DOHH2 (cell line): ENCODE results near the gene AFG1L.

Source experiments
- H3F3A ChIP-seq: fragments of 200-600 bp; sonication (generic), shearing (Covaris generic); 2 replicates; pipeline ENCODE4 v1.6.0; 2016; ENCODE audit warnings: antibody characterized with exemption, mild to moderate bottlenecking; ENCODE audit not compliant: control insufficient read depth, insufficient read depth
- H3K27ac ChIP-seq: fragments of 200-600 bp; sonication (generic); 2 replicates; pipeline ENCODE4 v1.5.1; 2014; ENCODE audit warnings: low read depth, mild to moderate bottlenecking, low read length, moderate library complexity
- H3K27me3 ChIP-seq: fragments of 200-600 bp; sonication (generic); 2 replicates; pipeline ENCODE4 v1.6.1; 2014; ENCODE audit warnings: mild to moderate bottlenecking, low read length, mixed read lengths; ENCODE audit not compliant: control insufficient read depth
- H3K36me3 ChIP-seq: fragments of 200-600 bp; sonication (generic); 2 replicates; pipeline ENCODE4 v1.6.1; 2014; ENCODE audit warnings: mild to moderate bottlenecking, low read length, moderate library complexity, mixed read lengths; ENCODE audit not compliant: control insufficient read depth
- H3K4me1 ChIP-seq: fragments of 200-600 bp; sonication (generic); 2 replicates; pipeline ENCODE4 v1.6.1; 2014; ENCODE audit warnings: mild to moderate bottlenecking, low read length, mixed read lengths; ENCODE audit not compliant: control insufficient read depth
- H3K4me2 ChIP-seq: fragments of 200-600 bp; sonication (generic); 2 replicates; pipeline ENCODE4 v1.6.0; 2014; ENCODE audit warnings: mild to moderate bottlenecking, low read length, moderate library complexity
- H3K4me3 ChIP-seq: fragments of 200-600 bp; sonication (generic); 2 replicates; pipeline ENCODE4 v1.5.1; 2014; ENCODE audit warnings: mild to moderate bottlenecking, low read length, mixed read lengths
- H3K79me2 ChIP-seq: fragments of 200-600 bp; sonication (generic); 2 replicates; pipeline ENCODE4 v1.6.1; 2014; ENCODE audit warnings: mild to moderate bottlenecking, low read length, mixed read lengths; ENCODE audit not compliant: control insufficient read depth
- H3K9me2 ChIP-seq: fragments of 200-600 bp; sonication (generic); replicated peaks from 2 replicates; pipeline ENCODE4 v1.6.1; 2014; ENCODE audit warnings: mild to moderate bottlenecking, low read length, mixed read lengths; ENCODE audit not compliant: control insufficient read depth
- H3K9me3 ChIP-seq: fragments of 200-600 bp; sonication (generic); 2 replicates; pipeline ENCODE4 v1.6.1; 2014; ENCODE audit warnings: antibody characterized with exemption, low read length, mixed read lengths; ENCODE audit not compliant: control insufficient read depth, insufficient read depth
- H4K20me1 ChIP-seq: fragments of 200-600 bp; sonication (generic); 2 replicates; pipeline ENCODE4 v1.6.0; 2014; ENCODE audit warnings: low read depth, mild to moderate bottlenecking, antibody characterized with exemption, low read length, moderate library complexity; ENCODE audit not compliant: control insufficient read depth, insufficient read depth
- EZH2phosphoT487 ChIP-seq: fragments of 200-600 bp; sonication (generic); IDR thresholded peaks from 2 replicates; pipeline ENCODE4 v1.6.1; 2017; ENCODE audit warnings: borderline replicate concordance, mild to moderate bottlenecking, antibody characterized with exemption, low read length, moderate library complexity, mixed read lengths
- TF ChIP-seq, protein P1 (sequence below): fragments of 200-600 bp; sonication (generic); IDR thresholded peaks from one replicate; pipeline ENCODE4 v1.5.1; 2014; ENCODE audit warnings: antibody characterized with exemption, mild to moderate bottlenecking, low read depth, low read length; ENCODE audit not compliant: poor library complexity, severe bottlenecking

The AFG1L gene

DNA sequence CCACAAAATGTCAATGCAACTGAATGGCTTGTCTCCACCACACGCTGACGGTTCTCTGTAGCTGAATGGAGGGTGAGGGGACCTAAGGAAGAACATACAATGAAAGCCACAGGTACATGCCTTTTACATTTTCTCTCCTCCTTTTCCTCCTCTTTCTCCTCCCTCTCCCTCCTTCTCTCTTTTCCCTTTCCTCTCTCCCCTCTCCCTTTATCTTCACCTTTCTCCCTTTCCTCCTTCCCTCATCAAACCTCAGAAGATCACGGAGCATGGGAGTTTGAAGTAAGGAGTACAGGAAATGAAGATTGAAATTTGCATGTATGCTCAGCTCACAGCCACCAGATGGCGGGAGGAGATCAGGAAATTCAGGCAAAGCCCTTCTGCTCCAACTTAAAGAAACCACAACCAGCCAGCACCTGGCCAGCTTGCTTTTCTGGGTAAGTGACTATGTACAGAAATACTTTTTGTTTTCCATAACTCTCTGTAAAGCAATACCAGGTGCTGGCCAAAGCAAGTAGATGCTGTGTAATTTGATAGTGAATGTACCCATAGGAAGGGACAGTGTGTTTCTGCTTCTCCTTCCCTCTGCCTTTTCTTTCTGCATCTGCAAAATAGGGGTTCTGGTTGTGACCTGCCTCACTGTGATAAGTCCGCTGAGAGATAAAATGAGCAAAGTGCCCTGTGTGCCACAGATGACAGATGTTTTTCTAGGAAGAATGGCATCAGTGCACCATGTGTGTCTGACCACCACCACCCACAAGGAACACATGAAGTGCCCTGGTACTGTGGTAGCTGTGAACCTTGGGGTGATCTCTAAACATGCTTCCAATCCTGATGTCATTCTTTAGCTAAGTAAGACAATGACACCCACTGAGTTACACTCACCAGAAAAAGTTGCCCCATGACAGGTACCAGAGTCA lies 247.2 kb downstream of the AFG1L start:
- Histone ChIP-seq H3K36me3 (no peaks in the 10 kb centered on the region), H3K27ac (no peak overlapping the region), H3K4me1 (peaks cover 13% of the 10 kb centered on the region), H3K79me2 (no peaks in the 10 kb centered on the region), H3K9me3 (no peaks in the 10 kb centered on the region; the same call in 1 of the 2 replicates), H3K27me3 (no peaks in the 10 kb centered on the region), H3K4me2 (peak overlapping the region; percentile 34), H4K20me1 (no peaks in the 10 kb centered on the region), H3K4me3 (peak overlapping the region; percentile 4), H3K9me2 (no peaks in the 10 kb centered on the region), H3F3A (no peaks in the 10 kb centered on the region)
- TF ChIP-seq EZH2phosphoT487 = no peak
- TF ChIP-seq, protein P1, sequence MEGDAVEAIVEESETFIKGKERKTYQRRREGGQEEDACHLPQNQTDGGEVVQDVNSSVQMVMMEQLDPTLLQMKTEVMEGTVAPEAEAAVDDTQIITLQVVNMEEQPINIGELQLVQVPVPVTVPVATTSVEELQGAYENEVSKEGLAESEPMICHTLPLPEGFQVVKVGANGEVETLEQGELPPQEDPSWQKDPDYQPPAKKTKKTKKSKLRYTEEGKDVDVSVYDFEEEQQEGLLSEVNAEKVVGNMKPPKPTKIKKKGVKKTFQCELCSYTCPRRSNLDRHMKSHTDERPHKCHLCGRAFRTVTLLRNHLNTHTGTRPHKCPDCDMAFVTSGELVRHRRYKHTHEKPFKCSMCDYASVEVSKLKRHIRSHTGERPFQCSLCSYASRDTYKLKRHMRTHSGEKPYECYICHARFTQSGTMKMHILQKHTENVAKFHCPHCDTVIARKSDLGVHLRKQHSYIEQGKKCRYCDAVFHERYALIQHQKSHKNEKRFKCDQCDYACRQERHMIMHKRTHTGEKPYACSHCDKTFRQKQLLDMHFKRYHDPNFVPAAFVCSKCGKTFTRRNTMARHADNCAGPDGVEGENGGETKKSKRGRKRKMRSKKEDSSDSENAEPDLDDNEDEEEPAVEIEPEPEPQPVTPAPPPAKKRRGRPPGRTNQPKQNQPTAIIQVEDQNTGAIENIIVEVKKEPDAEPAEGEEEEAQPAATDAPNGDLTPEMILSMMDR = peak; percentile 89

DNA sequence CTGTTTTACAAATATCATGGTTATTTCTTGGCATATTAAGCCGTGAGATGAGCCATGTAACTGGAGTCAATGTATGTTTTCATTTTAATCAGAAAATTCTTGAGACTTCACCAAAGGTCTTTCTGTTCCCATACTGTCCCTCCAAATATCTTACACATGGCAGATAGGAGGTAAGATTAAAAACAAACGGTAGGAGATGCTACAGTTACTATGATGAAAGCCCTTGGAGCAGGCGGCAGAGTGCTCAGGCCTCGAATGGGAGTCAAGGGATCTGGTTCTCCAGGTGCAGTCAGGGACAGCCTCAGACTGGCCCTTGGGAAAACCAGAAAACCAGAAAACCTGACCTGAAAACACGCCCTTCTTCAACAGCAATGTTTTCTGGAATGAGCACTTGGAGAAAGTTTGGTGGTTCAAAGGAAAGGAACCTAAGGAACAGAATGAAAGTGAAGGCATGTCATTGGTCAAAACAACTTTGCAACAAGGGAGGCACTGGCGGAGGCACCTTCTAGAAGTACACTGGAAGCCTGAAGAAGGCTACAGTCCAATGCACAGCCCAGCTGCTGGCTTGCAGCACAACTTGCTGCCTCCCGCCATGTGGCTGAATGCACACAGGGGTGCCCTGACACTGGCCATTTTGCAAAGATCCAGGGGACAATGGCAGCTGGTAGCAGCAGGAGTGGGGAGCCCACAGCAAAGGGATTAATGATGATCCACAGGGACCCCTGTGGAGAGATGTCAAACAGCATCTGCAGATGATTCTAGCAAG lies 248.5 kb downstream of the AFG1L start:
- Histone ChIP-seq H3K9me3 (no peaks in the 10 kb centered on the region; the same call in 1 of the 2 replicates), H3K4me3 (no peak overlapping the region), H3K9me2 (no peaks in the 10 kb centered on the region), H3K36me3 (no peaks in the 10 kb centered on the region), H4K20me1 (no peaks in the 10 kb centered on the region), H3K27me3 (no peaks in the 10 kb centered on the region), H3K27ac (no peak overlapping the region), H3F3A (no peaks in the 10 kb centered on the region), H3K4me2 (no peak overlapping the region), H3K4me1 (peaks cover 13% of the 10 kb centered on the region), H3K79me2 (no peaks in the 10 kb centered on the region)
- TF ChIP-seq, protein P1 = no peak
- TF ChIP-seq EZH2phosphoT487 = no peak

DNA sequence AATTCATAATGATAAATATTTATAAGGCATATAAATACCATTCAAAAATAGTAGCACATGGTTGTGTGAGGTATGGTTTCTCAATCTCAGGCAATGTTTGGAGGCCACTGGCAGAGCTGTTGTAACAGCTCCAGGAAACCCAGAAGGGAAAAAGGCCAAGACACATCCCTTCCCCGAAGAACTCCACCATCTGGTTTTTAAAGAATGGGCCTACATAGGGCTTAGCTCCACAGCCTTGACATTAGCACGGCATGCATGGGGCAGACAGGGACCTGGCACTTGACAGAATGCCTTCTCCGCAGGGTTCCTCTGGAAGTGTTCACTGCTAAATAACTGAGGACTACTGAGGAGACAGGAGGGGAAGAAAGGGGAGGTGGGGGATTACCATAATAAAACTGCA lies 249.8 kb downstream of the AFG1L start:
- H3K9me2 ChIP-seq = no peaks in the 10 kb centered on the region
- H3K4me2 ChIP-seq = no peak overlapping the region
- H3F3A ChIP-seq = no peaks in the 10 kb centered on the region
- H3K4me1 ChIP-seq = peaks cover 13% of the 10 kb centered on the region
- no peaks in the 10 kb centered on the region for H3K36me3 ChIP-seq
- no peaks in the 10 kb centered on the region; the same call in 1 of the 2 replicates for H3K9me3 ChIP-seq
- no peaks in the 10 kb centered on the region for H3K27me3 ChIP-seq
- TF ChIP-seq EZH2phosphoT487 = no peak
- TF ChIP-seq, protein P1 = no peak
- no peak overlapping the region for H3K27ac ChIP-seq
- H3K79me2 ChIP-seq = no peaks in the 10 kb centered on the region
- no peak overlapping the region for H3K4me3 ChIP-seq
- no peaks in the 10 kb centered on the region for H4K20me1 ChIP-seq
